Brain pericyte (primary cell): ENCODE measurements around the gene KTI12.

Source experiments
- DNase-seq: peaks from one replicate; pipeline ENCODE4 v3.0.0-alpha.2; 2012; ENCODE audit warnings: low read depth, low spot score

The KTI12 gene

GRCh38 chr1:51986718-51987117, 46.9 kb downstream of the KTI12 start:
- no peak for DNase-seq

- no peak for DNase-seq
Measured at GRCh38 chr1:51982161-51982560, 51.4 kb downstream of the KTI12 start.
